Regular cardiac myocyte (primary cell): Measurements from ENCODE around the gene PALLD. TPM values are rescaled to one million over a fixed set of nuclear protein-coding genes. Genes with fewer than 3 reads are reported as not detected.

Experiments
- total RNA-seq: library from RNA; depleted of rRNA; stranded (reverse); fragments of >200 nt; gene quantifications from 2 replicates; pipeline ENCODE4 v1.2.3, GENCODE V29; 2014

PALLD gene
- total RNA-seq: 100 and 108 TPM in 2 replicates

GRCh38 chr4:168496834-168497233 lies at the start of gene PALLD:
Gene PALLD (plus strand): TSS chr4:168497052.

Other genes starting within 250 kb of the PALLD start
- 13.2 and 26.2 TPM in 2 replicates for gene DDX60, start 178.3 kb upstream of the PALLD start, total RNA-seq
- gene DDX60L, start 16.6 kb upstream of the PALLD start, total RNA-seq: 15.7 and 20.0 TPM in 2 replicates